Bronchial epithelial cell (primary cell): ENCODE data around the gene FZD2. TPM values are rescaled to one million over a fixed set of nuclear protein-coding genes. Genes with fewer than 3 reads are reported as not detected.
A peak's percentile ranks its signal among the peaks of the same experiment; 100 is the strongest.
"Not testable (repeated sequence)": the region's sequence is repeated elsewhere in the genome, so short reads cannot be mapped to it uniquely, and the experiment has no call there.

Source experiments
- DNase-seq: peaks from one replicate; pipeline ENCODE4 v3.0.0-alpha.2; 2010; ENCODE audit warnings: low read depth
- FAIRE-seq: peaks from 2 replicates; lab custom pipeline; 2011; peaks lifted over from hg19 to GRCh38; lab: Jason Lieb, UNC
- H3K27me3 ChIP-seq: 2 replicates; pipeline ENCODE4 v1.5.1; 2011; ENCODE audit warnings: low read length; ENCODE audit not compliant: control insufficient read depth, insufficient read depth
- H3K36me3 ChIP-seq: 2 replicates; pipeline ENCODE4 v1.5.1; 2011; ENCODE audit warnings: low read length; ENCODE audit not compliant: control insufficient read depth, insufficient read depth
- H3K4me3 ChIP-seq: 2 replicates; pipeline ENCODE4 v1.5.1; 2011; ENCODE audit warnings: mild to moderate bottlenecking, low read depth, low read length, control low read depth
- CTCF ChIP-seq: IDR thresholded peaks from 2 replicates; pipeline ENCODE4 v1.5.1; 2011; ENCODE audit warnings: mild to moderate bottlenecking, moderate library complexity, low read length, control low read depth, inconsistent platforms; ENCODE audit not compliant: insufficient read depth, severe bottlenecking
- total RNA-seq: library from RNA; depleted of rRNA; stranded (reverse); fragments of >200 nt; gene quantifications from 2 replicates; pipeline ENCODE4 v1.2.1, GENCODE V29; 2014

FZD2 gene
- total RNA-seq, 1 donor from 2014 or later: under 0.01 TPM

- Histone ChIP-seq H3K4me3 (no peak overlapping the region), H3K27me3 (peaks cover 1% of the 10 kb centered on the region), H3K36me3 (no peaks in the 10 kb centered on the region)
- peak; percentile 33 for TF ChIP-seq CTCF
- no peak for FAIRE-seq
- DNase-seq: no peak
These were observed 8.7 kb downstream of the FZD2 start for GRCh38 chr17:44565866-44566443.

GRCh38 chr17:44568311-44568944 is 11.1 kb downstream of the FZD2 start:
- H3K27me3 ChIP-seq, H3K4me3 ChIP-seq, DNase-seq, H3K36me3 ChIP-seq, FAIRE-seq: not testable (repeated sequence)

GRCh38 chr17:44568945-44569858 is 11.9 kb downstream of the FZD2 start:
- Histone ChIP-seq H3K27me3 (no peaks in the 10 kb centered on the region), H3K4me3 (no peak overlapping the region), H3K36me3 (no peaks in the 10 kb centered on the region)
- DNase-seq: no peak
- FAIRE-seq: no peak
- TF ChIP-seq CTCF: no peak

GRCh38 chr17:44572801-44573200 is 15.5 kb downstream of the FZD2 start:
- DNase-seq: no peak
- Histone ChIP-seq H3K4me3 (no peak overlapping the region), H3K36me3 (no peaks in the 10 kb centered on the region), H3K27me3 (no peaks in the 10 kb centered on the region)
- TF ChIP-seq CTCF: no peak
- no peak for FAIRE-seq

- no peak for FAIRE-seq
- H3K27me3 ChIP-seq: no peaks in the 10 kb centered on the region
- no peak overlapping the region for H3K4me3 ChIP-seq
- H3K36me3 ChIP-seq: no peaks in the 10 kb centered on the region
- DNase-seq: no peak
- TF ChIP-seq CTCF: no peak
These were observed 18.1 kb downstream of the FZD2 start for GRCh38 chr17:44575403-44575802.

GRCh38 chr17:44578947-44579346 is 21.7 kb downstream of the FZD2 start:
- no peak for TF ChIP-seq CTCF
- FAIRE-seq: no peak
- no peaks in the 10 kb centered on the region for H3K36me3 ChIP-seq
- H3K4me3 ChIP-seq: no peak overlapping the region
- DNase-seq: no peak
- no peaks in the 10 kb centered on the region for H3K27me3 ChIP-seq
